Loucy (cell line): ENCODE measurements around the gene NOC3L.

Source experiments
- H2AFZ ChIP-seq: fragments of 200-600 bp; sonication (generic); 2 replicates; pipeline ENCODE4 v1.6.0; 2016; ENCODE audit warnings: antibody characterized with exemption, mild to moderate bottlenecking, low read length, moderate library complexity
- H3F3A ChIP-seq: fragments of 200-600 bp; 2 replicates; pipeline ENCODE4 v1.6.0; 2016; ENCODE audit warnings: antibody characterized with exemption, low read depth, mild to moderate bottlenecking
- H3K27me3 ChIP-seq: fragments of 200-600 bp; sonication (generic); 2 replicates; pipeline ENCODE4 v1.6.1; 2014; ENCODE audit warnings: low read length, mild to moderate bottlenecking; ENCODE audit not compliant: insufficient read depth, poor library complexity, severe bottlenecking
- H3K36me3 ChIP-seq: fragments of 200-600 bp; sonication (generic); 2 replicates; pipeline ENCODE4 v1.6.1; 2016; ENCODE audit warnings: low read length; ENCODE audit not compliant: insufficient read depth
- H3K4me1 ChIP-seq: fragments of 200-600 bp; sonication (generic); 2 replicates; pipeline ENCODE4 v1.5.1; 2014; ENCODE audit warnings: low read length, mild to moderate bottlenecking; ENCODE audit not compliant: insufficient read depth, poor library complexity, severe bottlenecking
- H3K4me2 ChIP-seq: fragments of 200-600 bp; sonication (generic); 2 replicates; pipeline ENCODE4 v1.6.0; 2014; ENCODE audit warnings: antibody characterized with exemption, low read length, low read depth, mild to moderate bottlenecking; ENCODE audit not compliant: poor library complexity, severe bottlenecking
- H3K4me3 ChIP-seq: fragments of 200-600 bp; sonication (generic); 2 replicates; pipeline ENCODE4 v1.5.1; 2014; ENCODE audit warnings: low read length, mild to moderate bottlenecking, mixed read lengths; ENCODE audit not compliant: poor library complexity, severe bottlenecking
- H3K79me2 ChIP-seq: fragments of 200-600 bp; sonication (generic); 2 replicates; pipeline ENCODE4 v1.6.1; 2014; ENCODE audit warnings: low read length; ENCODE audit not compliant: insufficient read depth
- H3K9ac ChIP-seq: fragments of 200-600 bp; sonication (generic); 2 replicates; pipeline ENCODE4 v1.6.0; 2014; ENCODE audit warnings: mild to moderate bottlenecking, low read depth, low read length, moderate library complexity; ENCODE audit not compliant: poor library complexity, severe bottlenecking
- H3K9me2 ChIP-seq: fragments of 200-600 bp; sonication (generic); replicated peaks from 2 replicates; pipeline ENCODE4 v1.6.1; 2016; ENCODE audit warnings: low read depth, low read length, mixed read lengths
- H3K9me3 ChIP-seq: fragments of 200-600 bp; sonication (generic); 2 replicates; pipeline ENCODE4 v1.6.1; 2014; ENCODE audit warnings: mild to moderate bottlenecking, antibody characterized with exemption, low read length, low read depth; ENCODE audit not compliant: insufficient read depth
- H4K20me1 ChIP-seq: fragments of 200-600 bp; sonication (generic); 2 replicates; pipeline ENCODE4 v1.6.0; 2014; ENCODE audit warnings: antibody characterized with exemption, low read length, mild to moderate bottlenecking; ENCODE audit not compliant: insufficient read depth, poor library complexity, severe bottlenecking
- EZH2phosphoT487 ChIP-seq: fragments of 200-600 bp; IDR thresholded peaks from 2 replicates; pipeline ENCODE4 v1.6.1; 2018; ENCODE audit warnings: antibody characterized with exemption, mild to moderate bottlenecking, moderate library complexity, borderline replicate concordance
- TF ChIP-seq, protein P1 (sequence below): fragments of 200-600 bp; sonication (generic); conservative IDR thresholded peaks from 2 replicates; pipeline ENCODE4 v1.5.1; 2014; ENCODE audit warnings: mild to moderate bottlenecking, antibody characterized with exemption, low read length

Gene NOC3L

DNA sequence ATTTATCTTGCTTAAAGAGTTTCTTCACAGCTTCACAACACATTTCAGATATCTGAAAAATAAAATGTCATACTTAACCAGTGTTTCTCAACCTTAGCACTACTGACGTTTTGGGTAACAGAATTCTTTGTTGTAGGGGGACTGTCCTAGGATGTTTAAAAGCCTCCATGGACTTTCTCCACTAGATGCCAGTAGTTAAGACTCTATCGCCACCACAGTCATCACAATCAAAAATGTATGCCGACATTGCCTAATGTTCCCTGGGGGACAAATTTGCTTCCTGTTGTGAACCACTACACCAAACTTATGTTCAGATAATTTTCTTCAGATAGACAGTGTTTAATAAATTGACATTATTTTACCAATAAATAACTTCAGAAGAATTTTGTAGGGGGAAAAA is 13.4 kb downstream of the NOC3L start:
- TF ChIP-seq, protein P1, sequence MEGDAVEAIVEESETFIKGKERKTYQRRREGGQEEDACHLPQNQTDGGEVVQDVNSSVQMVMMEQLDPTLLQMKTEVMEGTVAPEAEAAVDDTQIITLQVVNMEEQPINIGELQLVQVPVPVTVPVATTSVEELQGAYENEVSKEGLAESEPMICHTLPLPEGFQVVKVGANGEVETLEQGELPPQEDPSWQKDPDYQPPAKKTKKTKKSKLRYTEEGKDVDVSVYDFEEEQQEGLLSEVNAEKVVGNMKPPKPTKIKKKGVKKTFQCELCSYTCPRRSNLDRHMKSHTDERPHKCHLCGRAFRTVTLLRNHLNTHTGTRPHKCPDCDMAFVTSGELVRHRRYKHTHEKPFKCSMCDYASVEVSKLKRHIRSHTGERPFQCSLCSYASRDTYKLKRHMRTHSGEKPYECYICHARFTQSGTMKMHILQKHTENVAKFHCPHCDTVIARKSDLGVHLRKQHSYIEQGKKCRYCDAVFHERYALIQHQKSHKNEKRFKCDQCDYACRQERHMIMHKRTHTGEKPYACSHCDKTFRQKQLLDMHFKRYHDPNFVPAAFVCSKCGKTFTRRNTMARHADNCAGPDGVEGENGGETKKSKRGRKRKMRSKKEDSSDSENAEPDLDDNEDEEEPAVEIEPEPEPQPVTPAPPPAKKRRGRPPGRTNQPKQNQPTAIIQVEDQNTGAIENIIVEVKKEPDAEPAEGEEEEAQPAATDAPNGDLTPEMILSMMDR: peak; percentile 30
- no peak for TF ChIP-seq EZH2phosphoT487
- H3F3A ChIP-seq: no peaks in the 10 kb centered on the region
- no peaks in the 10 kb centered on the region for H3K9me2 ChIP-seq
- no peak overlapping the region for H3K4me2 ChIP-seq
- H3K4me1 ChIP-seq: no peaks in the 10 kb centered on the region
- no peaks in the 10 kb centered on the region for H3K27me3 ChIP-seq
- H4K20me1 ChIP-seq: no peaks in the 10 kb centered on the region
- no peak overlapping the region for H3K4me3 ChIP-seq
- H3K36me3 ChIP-seq: peaks cover 56% of the 10 kb centered on the region; the same call in 1 of the 2 replicates
- no peaks in the 10 kb centered on the region for H3K79me2 ChIP-seq
- H2AFZ ChIP-seq: no peak overlapping the region
- no peak overlapping the region for H3K9ac ChIP-seq
- no peaks in the 10 kb centered on the region for H3K9me3 ChIP-seq

DNA sequence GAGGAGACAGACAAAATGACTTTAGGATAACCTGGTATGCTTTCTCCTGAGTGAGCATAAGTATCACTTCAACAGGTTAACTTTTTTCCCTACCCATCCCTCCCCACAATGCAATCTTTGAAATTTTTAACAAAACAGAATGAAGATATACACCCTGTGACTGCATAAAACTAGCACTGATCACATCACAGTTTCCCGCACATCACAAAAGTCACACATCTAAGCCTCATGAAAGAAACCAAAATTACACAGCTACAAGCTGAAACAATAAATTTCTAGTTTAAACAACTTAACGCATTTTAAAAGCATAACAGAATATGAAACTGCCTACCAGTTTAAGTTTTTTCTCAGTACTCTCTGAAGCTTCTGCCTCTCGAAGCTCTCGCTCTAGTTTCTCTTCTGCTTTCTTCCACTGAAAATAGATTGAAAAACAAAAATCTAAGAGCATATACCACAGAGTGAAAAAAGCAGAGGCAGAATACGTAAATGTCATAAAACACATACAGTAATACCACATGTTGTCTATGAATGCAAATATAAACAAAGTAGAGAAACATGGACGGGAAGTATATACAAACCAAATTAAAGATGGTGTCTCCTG is 18.1 kb downstream of the NOC3L start:
- no peak overlapping the region for H3K4me3 ChIP-seq

DNA sequence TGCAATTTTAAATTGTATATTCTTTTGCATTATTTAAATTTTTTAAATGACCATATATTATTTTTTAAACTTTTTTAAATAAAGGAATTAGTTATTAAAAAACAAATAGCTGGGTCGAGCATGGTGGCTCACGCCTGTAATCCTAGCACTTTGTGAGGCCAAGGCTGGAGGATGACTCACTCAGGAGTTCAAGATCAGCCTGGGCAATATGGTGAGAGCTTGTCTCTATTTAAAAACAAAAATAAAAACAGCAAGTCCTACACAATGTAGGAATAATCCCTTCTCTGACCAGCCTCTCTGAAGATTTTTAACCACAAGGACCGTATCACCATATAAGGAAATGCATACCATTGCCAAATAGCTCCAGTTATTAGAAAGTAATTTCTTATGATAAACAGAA is 19.6 kb downstream of the NOC3L start:
- H3K9ac ChIP-seq: no peak overlapping the region
- H3K79me2 ChIP-seq: no peaks in the 10 kb centered on the region
- no peak overlapping the region for H2AFZ ChIP-seq
- H3K36me3 ChIP-seq: peaks cover 69% of the 10 kb centered on the region
- no peaks in the 10 kb centered on the region for H3F3A ChIP-seq
- H4K20me1 ChIP-seq: no peaks in the 10 kb centered on the region
- no peak overlapping the region for H3K4me2 ChIP-seq
- H3K4me3 ChIP-seq: no peak overlapping the region
- no peaks in the 10 kb centered on the region for H3K9me3 ChIP-seq
- no peaks in the 10 kb centered on the region for H3K9me2 ChIP-seq
- TF ChIP-seq, protein P1: no peak
- TF ChIP-seq EZH2phosphoT487: no peak
- no peaks in the 10 kb centered on the region for H3K4me1 ChIP-seq
- H3K27me3 ChIP-seq: no peaks in the 10 kb centered on the region

More for the DNA sequence above, 18.1 kb downstream of the NOC3L start:
- TF ChIP-seq EZH2phosphoT487: no peak
- TF ChIP-seq, protein P1: no peak
- no peaks in the 10 kb centered on the region for H3K4me1 ChIP-seq
- H3K4me2 ChIP-seq: no peak overlapping the region
- no peaks in the 10 kb centered on the region for H3K27me3 ChIP-seq
- H3K9me2 ChIP-seq: no peaks in the 10 kb centered on the region
- peaks cover 63% of the 10 kb centered on the region for H3K36me3 ChIP-seq
- no peaks in the 10 kb centered on the region for H3K79me2 ChIP-seq
- no peak overlapping the region for H3K9ac ChIP-seq
- no peaks in the 10 kb centered on the region for H3K9me3 ChIP-seq
- H2AFZ ChIP-seq: no peak overlapping the region
- no peaks in the 10 kb centered on the region for H4K20me1 ChIP-seq
- no peaks in the 10 kb centered on the region for H3F3A ChIP-seq
